ENCODE measurements around the gene ERCC2.

DNA sequence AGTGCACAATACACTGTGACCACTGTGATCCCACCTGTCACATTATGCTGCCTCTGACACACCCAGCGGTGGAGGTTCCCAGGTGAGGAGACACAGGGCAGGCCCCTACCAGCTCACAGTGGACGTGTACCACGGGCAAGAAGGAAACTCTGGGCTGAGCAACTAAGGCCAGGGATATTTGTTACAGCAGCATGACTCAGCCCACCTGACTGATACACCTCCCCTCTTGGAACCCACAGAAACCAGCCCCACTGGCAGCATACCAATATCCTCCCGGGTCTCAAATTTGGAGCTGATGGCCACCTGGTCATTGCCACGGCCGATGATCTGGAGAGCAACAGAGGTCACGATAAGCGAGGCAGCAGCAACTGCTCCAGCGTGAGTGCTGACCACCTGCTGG lies 15.0 kb downstream of the ERCC2 start:
- TF ChIP-seq, protein P1, sequence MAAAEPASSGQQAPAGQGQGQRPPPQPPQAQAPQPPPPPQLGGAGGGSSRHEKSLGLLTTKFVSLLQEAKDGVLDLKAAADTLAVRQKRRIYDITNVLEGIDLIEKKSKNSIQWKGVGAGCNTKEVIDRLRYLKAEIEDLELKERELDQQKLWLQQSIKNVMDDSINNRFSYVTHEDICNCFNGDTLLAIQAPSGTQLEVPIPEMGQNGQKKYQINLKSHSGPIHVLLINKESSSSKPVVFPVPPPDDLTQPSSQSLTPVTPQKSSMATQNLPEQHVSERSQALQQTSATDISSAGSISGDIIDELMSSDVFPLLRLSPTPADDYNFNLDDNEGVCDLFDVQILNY (CRISPR knock-in tag; IDR thresholded peaks at IDR 0.05), result no peak
- TF ChIP-seq ZNF416 (CRISPR knock-in tag; IDR thresholded peaks at IDR 0.05), result no peak
- TF ChIP-seq ZNF121 (CRISPR knock-in tag; IDR thresholded peaks at IDR 0.05), result no peak
- TF ChIP-seq GABPB1 (CRISPR knock-in tag; IDR thresholded peaks at IDR 0.05), result no peak
- TF ChIP-seq, protein P2, sequence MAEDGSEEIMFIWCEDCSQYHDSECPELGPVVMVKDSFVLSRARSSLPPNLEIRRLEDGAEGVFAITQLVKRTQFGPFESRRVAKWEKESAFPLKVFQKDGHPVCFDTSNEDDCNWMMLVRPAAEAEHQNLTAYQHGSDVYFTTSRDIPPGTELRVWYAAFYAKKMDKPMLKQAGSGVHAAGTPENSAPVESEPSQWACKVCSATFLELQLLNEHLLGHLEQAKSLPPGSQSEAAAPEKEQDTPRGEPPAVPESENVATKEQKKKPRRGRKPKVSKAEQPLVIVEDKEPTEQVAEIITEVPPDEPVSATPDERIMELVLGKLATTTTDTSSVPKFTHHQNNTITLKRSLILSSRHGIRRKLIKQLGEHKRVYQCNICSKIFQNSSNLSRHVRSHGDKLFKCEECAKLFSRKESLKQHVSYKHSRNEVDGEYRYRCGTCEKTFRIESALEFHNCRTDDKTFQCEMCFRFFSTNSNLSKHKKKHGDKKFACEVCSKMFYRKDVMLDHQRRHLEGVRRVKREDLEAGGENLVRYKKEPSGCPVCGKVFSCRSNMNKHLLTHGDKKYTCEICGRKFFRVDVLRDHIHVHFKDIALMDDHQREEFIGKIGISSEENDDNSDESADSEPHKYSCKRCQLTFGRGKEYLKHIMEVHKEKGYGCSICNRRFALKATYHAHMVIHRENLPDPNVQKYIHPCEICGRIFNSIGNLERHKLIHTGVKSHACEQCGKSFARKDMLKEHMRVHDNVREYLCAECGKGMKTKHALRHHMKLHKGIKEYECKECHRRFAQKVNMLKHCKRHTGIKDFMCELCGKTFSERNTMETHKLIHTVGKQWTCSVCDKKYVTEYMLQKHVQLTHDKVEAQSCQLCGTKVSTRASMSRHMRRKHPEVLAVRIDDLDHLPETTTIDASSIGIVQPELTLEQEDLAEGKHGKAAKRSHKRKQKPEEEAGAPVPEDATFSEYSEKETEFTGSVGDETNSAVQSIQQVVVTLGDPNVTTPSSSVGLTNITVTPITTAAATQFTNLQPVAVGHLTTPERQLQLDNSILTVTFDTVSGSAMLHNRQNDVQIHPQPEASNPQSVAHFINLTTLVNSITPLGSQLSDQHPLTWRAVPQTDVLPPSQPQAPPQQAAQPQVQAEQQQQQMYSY (CRISPR knock-in tag; IDR thresholded peaks at IDR 0.05), result no peak
- TF ChIP-seq, protein P3, sequence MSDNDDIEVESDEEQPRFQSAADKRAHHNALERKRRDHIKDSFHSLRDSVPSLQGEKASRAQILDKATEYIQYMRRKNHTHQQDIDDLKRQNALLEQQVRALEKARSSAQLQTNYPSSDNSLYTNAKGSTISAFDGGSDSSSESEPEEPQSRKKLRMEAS (CRISPR knock-in tag; IDR thresholded peaks at IDR 0.05), result no peak
- TF ChIP-seq, protein P4, sequence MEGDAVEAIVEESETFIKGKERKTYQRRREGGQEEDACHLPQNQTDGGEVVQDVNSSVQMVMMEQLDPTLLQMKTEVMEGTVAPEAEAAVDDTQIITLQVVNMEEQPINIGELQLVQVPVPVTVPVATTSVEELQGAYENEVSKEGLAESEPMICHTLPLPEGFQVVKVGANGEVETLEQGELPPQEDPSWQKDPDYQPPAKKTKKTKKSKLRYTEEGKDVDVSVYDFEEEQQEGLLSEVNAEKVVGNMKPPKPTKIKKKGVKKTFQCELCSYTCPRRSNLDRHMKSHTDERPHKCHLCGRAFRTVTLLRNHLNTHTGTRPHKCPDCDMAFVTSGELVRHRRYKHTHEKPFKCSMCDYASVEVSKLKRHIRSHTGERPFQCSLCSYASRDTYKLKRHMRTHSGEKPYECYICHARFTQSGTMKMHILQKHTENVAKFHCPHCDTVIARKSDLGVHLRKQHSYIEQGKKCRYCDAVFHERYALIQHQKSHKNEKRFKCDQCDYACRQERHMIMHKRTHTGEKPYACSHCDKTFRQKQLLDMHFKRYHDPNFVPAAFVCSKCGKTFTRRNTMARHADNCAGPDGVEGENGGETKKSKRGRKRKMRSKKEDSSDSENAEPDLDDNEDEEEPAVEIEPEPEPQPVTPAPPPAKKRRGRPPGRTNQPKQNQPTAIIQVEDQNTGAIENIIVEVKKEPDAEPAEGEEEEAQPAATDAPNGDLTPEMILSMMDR (IDR thresholded peaks at IDR 0.05), result no peak
- no peak for TF ChIP-seq AFF4 (CRISPR knock-in tag; IDR thresholded peaks at IDR 0.05; ENCODE audit: borderline replicate concordance)
- no peak for TF ChIP-seq TCF7 (CRISPR knock-in tag; IDR thresholded peaks at IDR 0.05; ENCODE audit: low read depth)
